Renal pelvis (tissue), 4 donors: ENCODE measurements around the gene CCL18. TPM values are rescaled to one million over a fixed set of nuclear protein-coding genes. Genes with fewer than 3 reads are reported as not detected.
"Not testable (repeated sequence)": the region's sequence is repeated elsewhere in the genome, so short reads cannot be mapped to it uniquely, and the experiment has no call there.

Experiments used
- DNase-seq: peaks from one replicate; pipeline ENCODE4 v3.0.0-alpha.2; 2013
- polyA plus RNA-seq, 3 donors: library from polyadenylated mRNA; unstranded; fragments of 120-200 nt; gene quantifications; one replicate each; pipeline ENCODE4 v1.2.1, GENCODE V29; 2013; ENCODE audit not compliant: insufficient read length in 3 of 3

Gene CCL18
- polyA plus RNA-seq, 3 donors, result not detected

DNA sequence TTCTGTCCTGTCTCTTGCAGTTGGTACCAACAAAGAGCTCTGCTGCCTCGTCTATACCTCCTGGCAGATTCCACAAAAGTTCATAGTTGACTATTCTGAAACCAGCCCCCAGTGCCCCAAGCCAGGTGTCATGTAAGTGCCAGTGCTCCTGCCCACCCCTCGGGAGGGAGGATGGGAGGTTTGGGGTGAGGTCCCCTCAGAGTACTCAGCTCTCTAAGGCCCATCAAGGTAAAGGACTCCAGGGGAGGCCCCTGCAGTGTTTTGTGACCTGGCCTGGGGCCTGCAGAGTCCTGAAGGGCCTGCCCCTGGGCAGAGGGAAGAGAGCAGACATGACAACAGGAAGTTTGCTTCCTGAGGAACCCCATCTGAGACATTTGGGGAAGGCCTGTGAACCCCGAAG is 6.4 kb downstream of the CCL18 start:
- DNase-seq, result no peak

DNA sequence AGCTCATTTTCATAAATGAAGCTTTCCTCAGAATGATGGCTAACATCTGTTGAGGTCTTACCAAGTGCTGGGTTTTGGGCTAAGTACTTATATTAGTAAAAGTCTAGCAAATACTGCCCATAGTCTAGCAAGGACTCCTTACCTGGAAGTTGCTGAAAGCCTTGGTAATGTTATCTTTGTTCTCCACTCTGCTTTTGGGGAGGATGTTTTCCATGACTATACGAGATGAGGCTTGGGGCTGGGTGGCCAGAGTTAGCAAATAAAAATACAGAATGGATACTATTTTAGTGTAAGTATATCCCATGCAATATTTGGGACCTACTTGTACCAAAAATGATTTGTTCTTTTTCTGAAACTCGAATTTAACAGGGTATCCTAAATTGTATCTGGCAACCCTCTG is 7.7 kb downstream of the CCL18 start:
- DNase-seq, result no peak

DNA sequence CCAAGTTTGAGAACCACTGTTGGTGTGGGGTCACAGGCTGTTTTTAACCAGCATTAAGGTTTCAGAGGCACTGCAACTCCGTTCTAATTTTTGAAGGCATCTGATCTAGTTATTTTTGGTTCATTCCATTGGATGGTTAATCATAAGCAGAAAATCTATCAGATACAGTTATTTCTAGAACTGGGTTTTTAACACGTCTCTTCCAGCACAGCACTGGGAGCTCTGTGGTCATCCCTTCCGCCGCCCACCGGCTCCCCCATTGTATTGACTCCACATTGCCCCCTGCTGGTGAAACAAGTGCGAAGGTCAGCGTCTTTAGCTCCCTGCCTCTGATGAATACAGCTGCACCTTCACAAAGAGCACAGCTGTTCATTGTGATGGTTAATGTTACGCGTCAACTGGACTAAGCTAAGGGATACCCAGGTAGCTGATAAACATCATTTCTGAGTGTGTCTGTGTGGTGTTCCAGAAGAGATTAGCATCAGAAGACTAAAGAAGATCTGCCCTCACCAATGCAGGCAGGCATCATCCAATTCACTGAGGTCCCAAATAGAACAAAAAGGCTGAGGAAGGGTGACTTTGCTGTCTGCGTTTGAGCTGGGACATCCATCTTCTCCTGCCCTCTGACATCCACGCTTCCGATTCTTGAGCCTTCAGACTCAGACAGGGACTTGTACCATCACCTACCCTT is 8.5 kb downstream of the CCL18 start:
- peak; percentile 26 for DNase-seq

DNA sequence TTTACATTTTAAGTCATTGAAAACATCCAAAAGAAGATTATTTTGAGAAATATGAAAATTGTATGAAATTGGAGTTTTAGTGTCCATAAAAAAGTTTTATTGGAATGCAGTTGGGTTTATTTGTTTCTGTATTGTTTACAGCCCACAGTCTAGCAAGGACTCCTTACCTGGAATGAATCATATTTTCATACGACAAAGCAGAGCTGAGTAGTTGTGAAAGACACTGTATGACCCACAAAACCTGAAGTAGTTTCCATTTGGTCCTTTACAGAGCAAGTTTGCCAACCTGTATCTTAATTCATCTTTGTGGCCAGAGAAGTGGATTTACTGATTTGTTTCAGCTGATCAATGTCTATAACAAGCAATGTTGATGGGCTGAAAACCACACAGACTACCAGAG is 10.3 kb downstream of the CCL18 start:
- DNase-seq, result no peak

DNA sequence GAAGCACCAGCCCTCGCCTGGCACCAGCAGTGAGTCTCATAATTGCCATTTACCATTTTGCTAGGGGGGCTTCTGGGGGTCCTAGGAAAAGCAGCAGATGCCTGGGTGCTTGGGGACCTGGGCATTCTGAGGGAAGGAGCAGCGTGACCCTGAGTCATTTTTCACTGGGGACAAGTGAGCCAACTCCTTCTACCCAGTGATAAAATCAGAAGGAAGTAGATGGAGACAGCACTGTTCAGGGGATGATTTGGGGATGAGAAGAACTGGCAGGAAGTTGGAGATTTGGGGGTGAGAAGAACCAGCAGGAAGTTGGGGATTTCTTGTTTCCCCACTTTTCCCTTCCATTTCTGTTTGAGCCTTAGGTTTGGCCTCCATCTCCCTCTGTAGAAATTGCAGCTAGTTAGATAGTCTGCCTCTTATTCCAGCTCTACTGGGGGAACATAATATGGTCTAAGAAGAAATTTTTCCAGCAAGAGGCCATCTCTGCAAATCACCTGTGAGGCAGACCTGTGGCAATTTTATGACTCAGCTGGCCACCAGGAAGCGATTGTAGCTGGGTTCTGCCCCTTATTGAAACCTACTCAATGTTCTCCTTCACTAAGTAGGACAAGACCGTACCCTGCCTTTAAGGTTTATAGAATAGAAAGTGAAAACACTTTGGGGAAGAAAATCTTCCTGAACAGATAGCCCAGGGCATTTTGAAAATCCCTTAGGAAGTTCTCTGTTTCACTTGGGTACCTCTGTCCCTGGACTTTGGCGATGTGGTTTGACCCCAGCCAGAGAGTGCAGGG is 17.8 kb downstream of the CCL18 start:
- DNase-seq, result not testable (repeated sequence)

DNA sequence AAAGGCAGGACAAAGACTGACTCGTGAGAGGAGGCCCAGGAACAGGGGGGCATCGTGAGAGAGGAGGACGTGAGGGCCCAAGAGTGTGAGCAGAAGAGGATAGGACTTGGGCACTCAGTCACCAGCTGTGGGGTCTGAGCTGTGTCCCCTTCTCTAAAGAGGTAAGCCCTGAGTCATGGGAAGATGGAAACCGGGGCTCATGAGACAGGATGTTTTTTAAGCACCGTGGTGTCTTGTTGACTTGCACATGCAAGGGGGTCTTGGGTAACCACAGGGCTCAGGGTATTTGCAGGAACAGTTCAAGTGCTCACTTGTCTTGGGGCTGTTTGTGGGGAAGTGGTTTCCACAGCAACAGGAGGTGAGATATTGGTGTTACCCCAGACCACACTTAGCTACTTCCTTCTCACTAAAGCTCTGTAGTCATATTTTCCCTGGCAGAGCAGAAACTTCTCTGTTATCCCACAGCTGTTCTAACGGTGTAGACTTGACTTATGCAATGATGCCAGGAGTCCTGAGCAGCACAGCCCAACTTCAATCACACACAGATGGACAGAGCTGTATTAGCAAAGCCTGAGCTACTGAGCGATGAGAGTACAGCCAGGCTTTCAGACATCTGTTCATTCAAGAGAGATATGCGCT is 18.5 kb downstream of the CCL18 start:
- DNase-seq, result not testable (repeated sequence)

DNA sequence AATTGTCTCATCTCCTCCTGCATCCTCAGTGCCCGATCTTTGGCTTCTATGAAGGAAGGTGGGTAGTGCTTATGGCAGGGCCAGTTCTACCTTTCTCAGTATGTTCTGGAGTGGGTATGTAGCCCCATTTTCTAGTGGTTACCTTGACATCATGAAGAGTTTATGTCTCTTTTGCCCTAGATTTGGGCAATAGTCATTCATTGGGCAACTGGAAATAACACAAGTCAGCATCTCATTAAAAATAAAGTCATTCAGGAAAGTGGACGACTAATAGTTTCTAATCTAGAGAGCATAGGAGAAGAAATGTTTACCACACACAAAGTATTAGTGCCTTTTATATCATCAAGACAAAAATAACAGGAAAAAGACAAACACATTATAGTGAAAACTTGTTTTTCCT is 19.6 kb downstream of the CCL18 start:
- not testable (repeated sequence) for DNase-seq

DNA sequence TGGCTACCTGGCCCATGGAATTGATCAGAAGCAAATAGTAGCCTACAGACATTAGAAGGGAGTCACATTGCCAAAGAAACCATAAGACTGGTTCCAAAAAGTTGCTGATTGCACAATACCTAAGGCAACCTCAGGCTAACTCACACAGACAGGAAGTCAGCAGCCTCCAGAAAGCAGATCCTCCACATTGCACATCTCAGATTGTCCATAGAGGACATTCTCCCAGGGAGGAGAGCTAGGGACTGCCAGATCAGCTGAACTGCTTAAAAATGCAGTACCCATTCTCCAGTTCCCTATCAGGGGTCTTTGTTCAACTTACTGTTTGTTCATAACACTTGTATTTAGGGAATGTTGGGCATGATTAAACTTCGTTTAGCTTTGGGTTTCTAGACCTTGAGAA is 21.7 kb downstream of the CCL18 start:
- DNase-seq, result no peak

DNA sequence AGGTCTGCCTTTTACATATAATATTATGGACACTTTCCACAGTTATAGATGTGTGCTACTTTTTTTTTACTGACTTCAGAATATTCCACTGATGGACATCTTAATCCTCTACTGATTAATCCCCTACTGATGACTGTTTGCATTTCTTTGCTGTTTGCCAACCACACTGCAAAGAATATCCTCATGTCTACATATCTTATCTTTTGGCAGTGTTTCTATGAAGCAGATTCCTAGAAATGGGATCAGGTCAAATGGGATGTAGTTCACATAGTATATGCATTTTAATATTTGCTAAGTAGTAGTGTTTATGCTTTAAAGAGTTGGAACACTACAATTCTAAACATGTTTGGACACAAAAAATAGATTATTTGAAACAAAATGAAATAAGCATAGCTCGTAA is 22.7 kb downstream of the CCL18 start:
- DNase-seq, result no peak

DNA sequence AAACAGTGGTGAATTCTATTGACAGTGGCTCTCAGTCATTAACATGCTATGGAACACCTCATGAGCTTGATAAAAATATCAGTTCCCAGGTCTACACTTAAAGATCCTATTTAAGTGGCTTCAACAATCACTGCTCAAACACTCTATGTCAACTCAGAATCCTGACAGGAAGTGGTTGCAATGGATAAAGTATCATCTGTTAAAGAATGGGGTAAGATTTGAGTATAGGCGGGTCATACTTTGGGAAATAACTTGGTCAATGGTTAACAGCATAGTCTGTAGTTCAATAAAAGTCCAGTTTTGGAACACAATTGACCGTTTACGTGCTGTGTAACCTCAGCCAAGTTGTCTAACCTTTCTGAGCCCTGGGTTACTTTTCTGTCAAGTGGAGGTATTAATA is 23.4 kb downstream of the CCL18 start:
- not testable (repeated sequence) for DNase-seq

DNA sequence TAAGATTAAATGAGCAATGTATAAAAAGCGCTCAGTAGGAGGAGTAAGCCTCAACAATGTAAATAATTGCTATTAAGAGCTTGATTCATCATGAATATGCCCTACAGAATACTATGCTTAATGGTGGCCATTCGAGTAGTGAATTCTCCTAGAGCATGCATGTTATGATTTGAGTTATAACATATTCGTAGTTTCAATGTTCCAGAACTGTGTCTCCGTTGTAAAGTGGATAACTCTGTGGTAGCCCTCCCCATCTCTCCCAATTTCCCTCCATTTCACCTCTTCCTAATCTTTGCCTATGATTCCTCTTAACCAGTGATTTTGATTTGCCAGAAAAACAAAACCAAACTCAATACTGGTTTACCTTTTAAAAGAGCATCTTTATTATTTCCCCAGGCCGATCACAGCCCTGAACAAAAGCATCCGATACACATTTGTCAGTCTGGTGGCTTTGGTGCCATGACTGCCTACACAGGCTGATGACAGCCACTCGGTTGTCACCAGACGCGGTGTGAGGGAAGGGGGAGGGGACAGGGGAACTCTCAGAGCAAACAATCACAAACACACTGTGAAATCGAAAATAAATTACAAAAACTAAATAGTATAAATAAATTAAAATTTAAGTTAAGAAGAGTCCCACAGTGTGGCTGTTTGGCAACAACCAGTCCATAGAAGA is 24.0 kb downstream of the CCL18 start:
- not testable (repeated sequence) for DNase-seq

DNA sequence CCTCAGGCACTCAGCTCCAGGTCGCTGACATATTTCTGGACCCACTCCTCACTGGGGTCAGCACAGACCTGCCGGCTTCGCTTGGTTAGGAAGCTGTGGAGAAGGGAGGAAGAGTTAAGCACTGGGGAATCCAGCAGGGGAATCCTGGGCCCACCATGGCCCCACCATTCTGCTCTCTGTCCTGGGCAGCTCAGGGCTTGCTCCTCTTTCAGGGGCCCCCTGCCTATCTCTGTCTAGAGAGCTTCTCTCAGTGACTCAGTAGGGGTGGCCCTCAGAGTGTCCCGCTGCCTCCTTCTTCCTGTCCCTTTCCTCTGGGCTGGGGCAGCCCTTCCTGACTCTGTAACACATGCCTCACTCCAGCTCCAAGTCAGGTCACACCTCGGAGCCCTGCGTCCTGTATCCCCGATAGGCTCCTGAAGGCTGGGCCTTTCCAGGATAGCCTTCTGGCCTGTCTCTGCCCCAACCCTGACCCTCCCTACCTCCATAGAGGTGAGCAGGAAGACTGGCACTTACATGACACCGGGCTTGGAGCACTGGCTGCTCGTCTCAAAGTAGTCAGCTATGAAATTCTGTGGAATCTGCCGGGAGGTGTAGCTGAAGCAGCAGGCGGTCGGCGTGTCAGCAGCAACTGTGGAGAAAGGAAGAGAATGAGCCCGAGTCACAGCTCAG is 24.7 kb downstream of the CCL18 start:
- no peak for DNase-seq

DNA sequence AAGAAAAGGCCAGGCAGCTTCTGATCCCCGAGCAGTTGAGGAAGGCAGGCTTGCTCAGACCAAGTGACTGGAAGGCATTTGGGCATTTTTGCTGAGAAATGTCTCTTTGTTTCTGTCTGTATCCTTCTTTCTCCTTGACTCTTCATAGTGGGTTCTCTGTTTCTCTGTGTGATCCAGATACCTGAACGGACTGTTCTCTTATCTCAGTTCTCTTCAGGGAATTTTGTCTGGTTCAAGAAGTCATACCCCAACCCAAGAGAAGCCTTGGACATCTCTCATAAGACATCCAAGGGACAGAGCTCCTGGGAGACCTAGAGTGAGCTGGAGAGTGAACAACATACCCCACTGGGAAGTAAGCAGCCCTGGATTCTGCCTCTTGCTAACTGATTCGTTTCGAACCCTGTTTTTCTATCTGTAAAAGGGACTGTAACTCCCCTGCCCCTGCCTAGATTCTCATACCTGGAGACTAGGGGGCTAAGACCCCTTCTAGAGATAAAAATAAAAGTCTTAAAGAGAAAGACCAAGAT is 25.3 kb downstream of the CCL18 start:
- no peak for DNase-seq

DNA sequence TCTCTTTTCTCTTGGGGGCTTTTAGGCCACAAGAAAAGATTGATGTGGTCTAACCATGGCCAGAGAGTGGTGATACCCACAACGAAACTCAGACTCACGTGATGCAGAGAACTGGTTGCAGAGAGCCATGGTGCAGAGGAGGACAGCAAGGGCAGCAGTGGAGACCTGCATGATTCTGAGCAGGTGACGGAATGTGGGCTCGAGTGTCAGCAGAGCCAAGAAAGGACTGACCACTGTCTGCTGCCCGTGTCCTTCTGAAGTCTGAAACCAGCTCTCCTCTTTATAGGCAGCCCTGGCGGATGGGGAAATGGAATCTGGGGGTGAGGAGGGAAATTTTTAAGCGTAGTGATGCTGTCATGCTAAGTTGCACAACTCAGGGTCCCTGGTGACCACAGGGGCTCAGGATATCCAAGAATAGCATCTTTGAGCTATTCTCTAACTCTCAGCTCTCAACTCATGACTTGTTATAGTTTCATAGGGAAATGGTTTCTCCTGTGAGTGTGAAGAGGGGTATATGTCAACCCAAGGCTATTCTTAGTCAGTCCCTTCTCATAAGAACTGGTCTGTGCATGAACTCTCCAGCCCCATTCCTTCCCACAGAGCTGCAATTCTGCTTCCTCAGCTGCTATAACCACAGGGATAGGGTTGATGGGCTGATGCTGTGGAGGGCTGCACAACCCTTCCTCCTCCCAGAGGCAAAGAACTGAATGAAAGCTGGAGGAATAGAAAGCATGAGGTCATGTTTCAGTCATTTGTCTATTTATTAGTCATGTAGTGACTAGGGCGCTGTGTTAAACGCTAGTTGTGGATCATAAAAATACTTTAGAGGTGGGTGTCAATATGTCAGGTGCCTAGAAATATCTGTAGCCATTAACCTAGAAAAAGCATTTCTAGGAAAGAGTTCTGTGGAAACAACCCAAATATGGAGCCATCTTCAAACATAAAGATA is 26.1 kb downstream of the CCL18 start, which contains the start of gene CCL3:
Gene CCL3 (minus strand): TSS at position 256 of the 949 bp plus-strand sequence. CDS start 85 bp downstream, at position 171.
- DNase-seq, result no peak

DNA sequence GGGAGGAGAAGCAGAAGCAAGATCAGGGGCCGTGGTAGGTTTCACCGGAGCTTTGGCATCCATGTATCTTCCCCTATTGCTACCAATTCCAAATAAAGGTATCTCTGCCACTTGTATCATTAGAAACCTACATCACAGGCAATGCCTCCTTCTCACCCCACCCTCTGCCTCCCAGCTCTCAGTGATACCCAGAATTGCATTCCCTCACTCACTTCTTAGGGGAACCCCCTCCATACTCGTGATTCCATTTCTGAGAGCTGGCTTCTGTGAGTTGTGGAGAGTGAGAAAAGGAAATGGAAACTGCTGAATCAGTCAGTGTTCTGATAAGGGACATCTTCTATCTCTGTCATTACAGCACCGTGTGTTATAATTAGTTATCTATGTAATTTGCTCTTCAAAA is 28.2 kb downstream of the CCL18 start:
- DNase-seq, result no peak

DNA sequence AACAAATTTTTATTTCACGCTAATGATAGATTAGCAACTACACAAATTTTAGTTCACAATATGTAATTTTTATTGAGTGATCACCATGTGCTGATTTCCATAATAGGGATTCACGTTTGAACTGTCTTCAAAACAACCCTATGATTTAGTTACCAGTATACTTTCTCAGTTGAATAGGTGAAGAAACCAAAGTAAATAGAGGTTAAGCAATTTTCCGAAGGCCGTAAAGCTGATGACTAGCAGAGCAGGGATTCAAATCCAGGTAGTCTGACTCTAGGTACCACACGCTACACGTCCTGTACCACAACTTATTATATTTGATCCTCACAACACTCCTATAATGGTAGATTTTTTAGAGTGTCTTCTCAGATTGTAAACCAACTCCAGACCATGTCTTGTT is 28.6 kb downstream of the CCL18 start:
- DNase-seq, result not testable (repeated sequence)

DNA sequence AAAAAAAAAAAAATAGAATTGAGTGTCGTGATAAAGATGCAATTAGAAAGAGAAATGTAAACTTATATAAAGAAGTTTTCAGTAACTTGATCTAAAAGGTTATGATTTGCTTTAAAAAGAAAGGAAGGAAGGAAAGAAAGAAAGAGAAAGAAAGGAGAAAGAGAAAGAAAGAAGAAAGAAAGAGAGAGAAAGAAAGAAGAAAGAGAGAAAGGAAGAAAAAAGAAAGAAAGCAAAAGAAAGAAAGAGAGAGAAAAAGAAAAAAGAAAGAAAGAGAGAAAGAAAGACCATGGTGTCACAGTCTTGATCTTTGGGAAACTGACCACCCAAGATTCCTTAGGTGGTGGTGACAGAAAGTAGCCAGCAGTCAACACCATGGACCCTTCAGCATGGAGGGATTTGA is 30.2 kb downstream of the CCL18 start:
- no peak for DNase-seq

DNA sequence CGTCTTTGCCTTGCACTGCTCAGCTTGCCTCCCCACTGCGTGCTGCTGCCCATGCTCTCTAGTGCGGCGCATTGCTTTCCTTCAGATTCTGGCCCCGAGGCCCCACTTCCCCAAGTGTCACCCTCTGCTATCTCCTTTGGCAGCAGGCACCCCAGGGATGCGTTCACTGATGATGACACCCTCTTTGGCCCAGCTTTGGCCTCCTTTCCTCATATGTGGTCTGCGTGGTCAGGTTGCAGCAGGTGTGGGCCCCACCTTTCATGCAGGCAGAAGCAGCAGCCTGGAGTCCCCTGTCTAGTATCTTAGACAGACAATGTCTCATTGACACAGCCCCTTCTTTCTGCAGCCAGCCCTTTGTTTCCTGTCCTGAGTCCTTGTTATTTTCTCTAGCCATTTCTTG is 30.7 kb downstream of the CCL18 start:
- DNase-seq, result no peak

DNA sequence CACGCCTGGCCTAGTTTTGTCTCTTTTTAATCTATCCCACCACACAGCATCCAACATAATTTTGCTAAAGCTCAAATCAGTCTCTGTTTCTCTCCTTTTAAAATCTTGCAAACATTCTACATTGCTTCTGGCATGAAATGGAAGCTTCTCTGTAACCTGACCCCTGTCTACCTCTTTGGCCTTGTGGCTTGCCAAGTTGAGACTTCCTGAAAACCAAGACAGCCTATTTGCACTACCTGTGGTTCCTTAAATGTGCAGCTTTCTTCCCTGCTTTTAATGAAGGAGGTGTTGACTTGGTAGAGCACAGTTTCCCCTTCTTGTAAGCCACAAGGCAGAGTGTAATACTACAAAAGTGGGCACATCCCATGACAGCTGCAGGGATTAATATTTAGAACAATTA is 31.9 kb downstream of the CCL18 start:
- DNase-seq, result no peak

DNA sequence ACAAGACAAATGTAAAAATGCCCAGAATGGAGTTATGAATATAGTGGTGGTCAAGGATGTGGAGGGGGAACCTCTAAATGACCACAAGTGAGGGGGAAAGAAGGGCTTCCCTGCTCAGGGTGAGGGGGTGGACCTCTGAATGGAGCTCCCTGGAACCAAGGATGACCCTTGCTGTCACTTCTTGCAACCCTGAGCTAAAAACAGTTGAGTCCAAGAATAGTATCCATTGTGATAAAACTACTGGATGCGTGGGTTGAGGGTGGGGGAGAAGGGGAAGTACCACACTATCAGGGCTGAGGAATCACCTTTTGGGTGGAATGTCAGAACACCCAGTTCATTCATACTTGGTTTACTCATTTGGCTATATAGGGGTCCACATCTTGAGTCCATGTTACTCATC is 34.9 kb downstream of the CCL18 start:
- DNase-seq, result not testable (repeated sequence)
